GM19239 (cell line): Measurements from ENCODE around the gene MSMP.
A peak's percentile ranks its signal among the peaks of the same experiment; 100 is the strongest.

Experiments
- DNase-seq: peaks from one replicate; pipeline ENCODE4 v3.0.0; 2011; ENCODE audit warnings: low spot score; ENCODE audit not compliant: insufficient read length
- FAIRE-seq: peaks from 2 replicates; lab custom pipeline; 2011; peaks lifted over from hg19 to GRCh38; lab: Jason Lieb, UNC

Gene MSMP

DNA sequence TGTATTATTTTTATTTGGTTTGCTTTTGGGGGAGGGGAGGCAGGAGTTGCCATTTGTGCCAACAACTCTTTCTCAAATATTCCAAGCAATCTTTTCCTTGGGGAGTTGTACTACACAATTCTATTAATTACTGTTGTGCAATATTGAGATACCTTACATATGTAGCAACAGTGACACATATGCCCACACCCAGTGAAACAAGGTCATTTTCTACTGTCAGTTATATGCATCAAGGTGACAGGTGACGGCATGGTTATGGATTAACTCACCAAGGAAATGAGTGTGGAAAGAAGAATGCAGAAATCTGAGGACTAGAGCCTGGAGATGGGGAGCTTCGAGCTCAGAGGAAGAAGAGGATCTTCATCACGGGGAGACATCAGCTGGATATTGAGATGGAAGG is 17.9 kb upstream of the MSMP start:
- FAIRE-seq (no peak), DNase-seq (no peak)

- no peak for FAIRE-seq
- no peak for DNase-seq
Observed at GRCh38 chr9:35771534-35771933, 17.5 kb upstream of the MSMP start.

- FAIRE-seq (no peak), DNase-seq (no peak)
Observed at GRCh38 chr9:35771075-35771433, 17.0 kb upstream of the MSMP start.

- DNase-seq (no peak), FAIRE-seq (no peak)
Observed at GRCh38 chr9:35769763-35770162, 15.7 kb upstream of the MSMP start.

DNA sequence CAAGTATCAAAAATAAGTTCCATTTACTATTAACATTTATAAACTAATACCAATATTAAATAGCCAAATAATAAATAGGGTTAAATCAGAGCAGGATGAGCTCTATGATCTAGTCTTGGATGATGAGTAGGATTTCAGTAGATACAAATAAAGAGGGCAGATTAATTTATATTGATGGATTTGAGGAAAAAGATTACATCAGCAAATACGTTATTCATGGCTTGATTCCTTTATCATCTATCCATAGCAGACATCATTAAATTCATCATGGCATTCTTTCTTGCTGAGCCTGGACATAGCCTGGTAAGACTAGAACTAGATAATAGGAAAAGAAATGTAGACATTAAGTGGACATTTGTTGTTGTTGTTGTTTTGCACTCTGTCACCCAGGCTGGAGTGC is 13.4 kb upstream of the MSMP start:
- no peak for FAIRE-seq

GRCh38 chr9:35766997-35767396 is 12.9 kb upstream of the MSMP start:
- FAIRE-seq (no peak), DNase-seq (no peak)

More for the DNA sequence above, 13.4 kb upstream of the MSMP start:
- no peak for DNase-seq

GRCh38 chr9:35763803-35764202 is 9.7 kb upstream of the MSMP start:
- DNase-seq: no peak
- FAIRE-seq: peak; percentile 8

- no peak for FAIRE-seq
Observed at GRCh38 chr9:35763181-35763580, 9.1 kb upstream of the MSMP start.

DNA sequence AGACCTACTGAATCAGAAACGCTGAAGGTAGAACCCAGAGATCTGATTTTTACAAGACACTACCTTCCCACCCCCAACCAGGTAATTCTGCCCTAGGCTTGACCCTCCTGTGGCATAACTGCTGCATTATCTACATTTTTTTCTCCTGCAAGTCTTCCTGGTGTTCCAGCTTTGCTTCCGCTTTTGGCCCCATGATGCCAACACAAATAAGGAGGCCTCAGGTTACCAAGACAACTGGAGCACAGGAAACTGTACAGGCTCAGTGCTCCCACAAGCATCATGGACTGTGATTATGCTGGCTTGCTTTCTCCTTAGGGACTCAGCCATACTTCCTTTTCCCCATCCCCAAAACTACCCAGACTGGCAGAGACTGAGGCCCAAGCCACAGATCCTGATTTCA is 6.6 kb upstream of the MSMP start:
- FAIRE-seq (no peak), DNase-seq (no peak)

More at GRCh38 chr9:35763181-35763580, 9.1 kb upstream of the MSMP start:
- DNase-seq: no peak

- no peak for FAIRE-seq
- no peak for DNase-seq
Observed at GRCh38 chr9:35759795-35760194, 5.7 kb upstream of the MSMP start.

GRCh38 chr9:35758475-35759050 is 4.5 kb upstream of the MSMP start:
- FAIRE-seq (peak; percentile 76), DNase-seq (no peak)

- peak; percentile 37 for FAIRE-seq
- DNase-seq: no peak
Observed at GRCh38 chr9:35757892-35758275, 3.8 kb upstream of the MSMP start.

- FAIRE-seq: peak; percentile 96
- DNase-seq: no peak
Observed at GRCh38 chr9:35757226-35757891, 3.3 kb upstream of the MSMP start.

DNA sequence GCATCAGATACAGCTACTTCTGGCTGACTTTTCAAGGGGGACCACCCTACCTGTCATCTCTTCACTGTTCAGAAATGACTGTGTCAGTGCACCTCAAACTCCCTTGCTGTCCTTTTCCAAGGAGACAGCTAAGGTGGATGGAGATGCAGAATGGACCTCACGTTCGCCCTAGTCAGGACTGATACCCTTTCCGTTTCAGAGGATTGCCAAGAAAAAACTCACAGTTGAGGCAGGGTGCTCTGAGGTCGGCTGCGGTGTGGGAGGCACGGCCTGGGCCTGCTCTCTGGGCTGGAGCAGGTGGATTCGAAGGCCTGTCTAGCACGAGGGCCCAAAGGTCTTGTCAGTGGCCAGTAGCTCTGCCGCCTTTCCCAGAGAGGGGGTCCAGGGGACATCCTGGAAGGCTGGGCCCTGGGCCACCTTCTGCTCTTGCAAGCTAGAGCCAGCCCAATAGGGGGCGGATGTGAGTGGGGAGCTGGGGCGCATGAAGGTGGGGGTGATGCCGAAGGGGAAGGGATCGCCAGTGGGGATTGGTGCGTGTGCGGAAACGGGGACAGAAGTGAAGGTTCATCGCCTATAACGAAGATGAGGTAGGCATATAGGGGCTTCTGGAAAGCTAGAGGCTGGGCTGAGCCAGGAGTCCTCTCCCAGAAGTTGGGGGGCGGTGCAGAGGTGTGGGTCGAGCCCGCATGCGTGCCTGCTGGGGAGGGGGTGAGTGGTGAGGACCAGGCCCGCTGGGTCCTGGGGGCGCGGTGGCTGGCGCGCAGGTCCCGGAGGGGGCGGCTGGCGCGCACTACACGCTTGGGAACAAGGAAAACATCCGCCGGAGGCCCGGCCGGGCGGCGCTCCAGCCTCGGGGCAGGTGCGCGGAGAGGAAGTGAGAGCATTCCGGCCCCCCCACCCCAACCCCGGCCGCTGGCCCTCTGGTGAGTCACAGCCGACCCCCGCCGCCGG is 2.5 kb upstream of the MSMP start:
- DNase-seq: peak; percentile 53
- peak; percentile 86 for FAIRE-seq

- FAIRE-seq (no peak), DNase-seq (no peak)
Observed at GRCh38 chr9:35755071-35755470, 995 bp upstream of the MSMP start.

DNA sequence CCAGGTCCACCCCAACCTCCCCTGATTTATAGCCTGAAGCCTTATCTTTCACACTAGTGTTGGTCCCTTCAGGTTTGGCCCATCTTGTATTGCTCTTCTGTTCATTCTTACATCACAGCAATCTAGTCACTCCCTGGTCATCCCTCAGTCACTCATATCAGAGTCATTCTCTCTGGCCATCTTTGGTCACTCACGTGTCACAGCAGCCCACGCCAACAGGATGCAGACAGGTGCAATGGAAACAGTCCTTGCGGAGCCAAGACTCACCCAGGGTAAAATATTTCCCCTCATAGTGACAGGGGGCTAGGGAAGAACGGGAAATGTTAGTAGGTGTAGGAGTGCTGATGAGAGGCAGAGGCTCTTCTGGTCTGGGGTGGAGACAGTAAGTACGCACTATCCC is 610 bp downstream of the MSMP start:
- DNase-seq (no peak), FAIRE-seq (no peak)

DNA sequence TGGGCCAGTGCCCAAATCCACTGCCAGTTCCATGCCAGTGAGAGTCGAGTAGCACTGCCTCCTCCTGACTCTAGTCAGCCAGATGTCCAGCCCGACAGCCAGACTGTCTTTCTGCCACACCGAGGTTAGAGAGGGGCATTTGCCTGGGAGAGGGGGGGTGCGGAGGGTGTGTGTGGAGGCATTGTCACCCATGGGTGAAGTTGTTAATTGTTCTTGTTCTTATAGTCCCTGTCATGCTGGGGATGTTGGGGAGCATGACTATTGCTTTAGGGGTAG is 3.9 kb downstream of the MSMP start:
- DNase-seq (no peak), FAIRE-seq (no peak)

- no peak for DNase-seq
- FAIRE-seq: peak; percentile 80
Observed at GRCh38 chr9:35749515-35750255, 4.4 kb downstream of the MSMP start.

DNA sequence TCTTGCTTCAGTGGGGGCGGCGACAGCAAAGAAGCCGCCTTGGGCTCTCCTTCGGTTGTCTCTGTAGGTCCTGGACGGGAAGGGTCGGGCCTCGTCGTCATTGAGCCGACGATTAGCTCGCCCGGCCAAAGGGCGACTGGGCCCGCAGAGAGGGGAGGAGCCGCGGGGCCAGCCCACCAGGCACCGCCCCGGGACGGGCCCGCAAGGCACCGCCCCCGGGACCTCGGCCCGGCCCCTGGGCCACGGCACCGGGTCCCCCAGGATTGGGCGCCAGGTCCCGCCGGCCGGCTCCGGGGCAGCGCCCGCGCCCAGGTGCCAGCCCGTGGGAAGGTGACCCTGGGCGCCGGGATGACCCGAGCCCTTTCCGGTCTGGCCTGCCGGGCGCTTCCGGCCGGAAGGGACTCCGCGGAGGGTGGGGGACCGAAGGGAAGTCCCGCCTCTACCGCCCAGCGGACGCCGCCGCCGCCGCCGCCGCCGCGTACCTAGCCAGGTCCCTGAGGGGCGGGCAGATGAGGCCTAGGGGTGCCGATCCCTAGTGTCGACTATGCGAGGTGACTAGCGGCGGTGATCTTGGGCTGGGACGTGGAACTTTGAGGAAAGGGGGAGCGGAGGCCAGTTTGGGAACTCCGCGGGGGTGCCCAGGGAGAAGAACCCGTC is 5.1 kb downstream of the MSMP start, which contains the start of the genes GBA2 and RGP1:
Gene GBA2, minus strand, starts transcription at position 371 of the 657 bp plus-strand sequence. CDS start 524 bp downstream, outside the sequence.
Gene RGP1, plus strand, starts transcription at position 430 of the 657 bp plus-strand sequence. CDS start 469 bp downstream, outside the sequence.
- FAIRE-seq (peak; percentile 18), DNase-seq (peak; percentile 78)
